BE2C (cell line): Measurements from ENCODE around the gene PCDHGB4.

Source experiments
- DNase-seq: peaks from one replicate; pipeline ENCODE4 v3.0.0-alpha.2; 2020
- H3K27me3 ChIP-seq: fragments of 250-450 bp; sonication (Bioruptor Pico); 2 replicates; pipeline ENCODE4 v1.5.1; 2020; ENCODE audit warnings: mild to moderate bottlenecking
- H3K36me3 ChIP-seq: fragments of 250-450 bp; sonication (Bioruptor Pico); 2 replicates; pipeline ENCODE4 v1.5.1; 2020; ENCODE audit warnings: mild to moderate bottlenecking
- H3K4me1 ChIP-seq: fragments of 250-450 bp; sonication (Bioruptor Pico); 2 replicates; pipeline ENCODE4 v1.5.1; 2020
- H3K4me3 ChIP-seq: 2 replicates; pipeline ENCODE4 v1.5.1; 2011; ENCODE audit warnings: low read depth, low read length
- H3K9me3 ChIP-seq: fragments of 250-450 bp; sonication (Bioruptor Pico); 2 replicates; pipeline ENCODE4 v1.5.1; 2020
- CTCF ChIP-seq: IDR thresholded peaks from 2 replicates; pipeline ENCODE4 v1.5.1; 2012; ENCODE audit warnings: mild to moderate bottlenecking, low read depth, low read length

The PCDHGB4 gene

GRCh38 chr5:141356133-141356532 is 31.4 kb upstream of the PCDHGB4 start:
- no peak for TF ChIP-seq CTCF
- peaks cover 53% of the 10 kb centered on the region for H3K36me3 ChIP-seq
- no peaks in the 10 kb centered on the region for H3K27me3 ChIP-seq
- H3K4me3 ChIP-seq, result no peak overlapping the region
- no peak for DNase-seq
- H3K4me1 ChIP-seq, result no peaks in the 10 kb centered on the region
- H3K9me3 ChIP-seq, result peaks cover 15% of the 10 kb centered on the region

GRCh38 chr5:141356950-141357349 is 30.5 kb upstream of the PCDHGB4 start:
- H3K4me1 ChIP-seq, result no peaks in the 10 kb centered on the region
- peaks cover 15% of the 10 kb centered on the region for H3K9me3 ChIP-seq
- H3K36me3 ChIP-seq, result peaks cover 51% of the 10 kb centered on the region
- no peaks in the 10 kb centered on the region for H3K27me3 ChIP-seq
- DNase-seq, result no peak
- TF ChIP-seq CTCF, result no peak
- no peak overlapping the region for H3K4me3 ChIP-seq

GRCh38 chr5:141359790-141360426 is 27.6 kb upstream of the PCDHGB4 start, which contains the start of gene PCDHGB2:
Gene PCDHGB2, plus strand, starts transcription at chr5:141359994. Its CDS starts 142 bp downstream, at chr5:141360136.
- H3K27me3 ChIP-seq, result no peaks in the 10 kb centered on the region
- peaks cover 12% of the 10 kb centered on the region for H3K9me3 ChIP-seq
- no peak for DNase-seq
- no peaks in the 10 kb centered on the region for H3K4me1 ChIP-seq
- no peak within 1 kb of the TSS for H3K4me3 ChIP-seq
- peak; percentile 54 for TF ChIP-seq CTCF
- H3K36me3 ChIP-seq, result peaks cover 58% of the 10 kb centered on the region

GRCh38 chr5:141360685-141361084 is 26.8 kb upstream of the PCDHGB4 start:
- no peaks in the 10 kb centered on the region for H3K27me3 ChIP-seq
- DNase-seq, result no peak
- H3K36me3 ChIP-seq, result peaks cover 56% of the 10 kb centered on the region
- no peaks in the 10 kb centered on the region for H3K4me1 ChIP-seq
- TF ChIP-seq CTCF, result no peak
- H3K4me3 ChIP-seq, result no peak overlapping the region
- peaks cover 7% of the 10 kb centered on the region for H3K9me3 ChIP-seq

- no peak for TF ChIP-seq CTCF
- H3K27me3 ChIP-seq, result no peaks in the 10 kb centered on the region
- peaks cover 5% of the 10 kb centered on the region for H3K9me3 ChIP-seq
Measured at GRCh38 chr5:141362719-141363118, 24.8 kb upstream of the PCDHGB4 start.

GRCh38 chr5:141363952-141364660 is 23.4 kb upstream of the PCDHGB4 start, which contains the start of gene PCDHGA5:
Gene PCDHGA5, plus strand, starts transcription at chr5:141364162. Its CDS starts 169 bp downstream, at chr5:141364331.
- TF ChIP-seq CTCF, result 0 out of 2 replicates have a peak, but pooled peaks have one; percentile 6
- Histone ChIP-seq H3K9me3 (no peaks in the 10 kb centered on the region; the same call in none of the 2 replicates), H3K36me3 (peaks cover 42% of the 10 kb centered on the region), H3K4me3 (no peak within 1 kb of the TSS), H3K4me1 (no peaks in the 10 kb centered on the region), H3K27me3 (no peaks in the 10 kb centered on the region)
- DNase-seq, result no peak

More at GRCh38 chr5:141362719-141363118, 24.8 kb upstream of the PCDHGB4 start:
- peaks cover 44% of the 10 kb centered on the region for H3K36me3 ChIP-seq
- H3K4me1 ChIP-seq, result no peaks in the 10 kb centered on the region
- no peak overlapping the region for H3K4me3 ChIP-seq
- no peak for DNase-seq
